ENCODE results near the gene S100A12. TPM values are rescaled to one million over a fixed set of nuclear protein-coding genes. Genes with fewer than 3 reads are reported as not detected.

S100A12 gene
- total RNA-seq, 1 experiment from 2014 or later: not detected

DNA sequence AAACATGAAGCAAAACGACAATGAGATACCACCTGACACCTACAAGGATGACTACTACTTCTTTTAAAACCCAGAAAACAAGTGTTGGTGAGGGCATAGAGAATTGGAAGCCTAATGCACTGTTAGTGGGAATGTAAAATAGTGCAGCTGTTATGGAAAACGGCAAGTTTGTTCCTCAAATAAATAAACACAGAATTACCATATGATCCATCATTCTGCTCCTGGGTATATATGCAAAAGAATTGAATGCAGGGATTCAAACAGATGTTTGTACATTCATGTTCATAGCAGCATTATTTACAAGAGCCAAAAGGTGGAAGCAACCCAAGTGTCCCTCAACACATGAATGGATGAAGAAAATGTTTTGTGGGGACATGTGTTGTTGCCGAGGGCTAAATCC, 16.8 kb upstream of the S100A12 start:
- Histone ChIP-seq H3K27me3 (replicated peaks) (peaks cover 20% of the 10 kb centered on the region), H3K27ac (no peak overlapping the region), H3K4me3 (no peak overlapping the region), H3K9me3 (replicated peaks) (no peaks in the 10 kb centered on the region), H3K4me1 (replicated peaks) (no peaks in the 10 kb centered on the region), H3K36me3 (no peaks in the 10 kb centered on the region)
- no peak for DNase-seq (ENCODE audit: low read depth in 1 of 2, low spot score in 2 of 2)

DNA sequence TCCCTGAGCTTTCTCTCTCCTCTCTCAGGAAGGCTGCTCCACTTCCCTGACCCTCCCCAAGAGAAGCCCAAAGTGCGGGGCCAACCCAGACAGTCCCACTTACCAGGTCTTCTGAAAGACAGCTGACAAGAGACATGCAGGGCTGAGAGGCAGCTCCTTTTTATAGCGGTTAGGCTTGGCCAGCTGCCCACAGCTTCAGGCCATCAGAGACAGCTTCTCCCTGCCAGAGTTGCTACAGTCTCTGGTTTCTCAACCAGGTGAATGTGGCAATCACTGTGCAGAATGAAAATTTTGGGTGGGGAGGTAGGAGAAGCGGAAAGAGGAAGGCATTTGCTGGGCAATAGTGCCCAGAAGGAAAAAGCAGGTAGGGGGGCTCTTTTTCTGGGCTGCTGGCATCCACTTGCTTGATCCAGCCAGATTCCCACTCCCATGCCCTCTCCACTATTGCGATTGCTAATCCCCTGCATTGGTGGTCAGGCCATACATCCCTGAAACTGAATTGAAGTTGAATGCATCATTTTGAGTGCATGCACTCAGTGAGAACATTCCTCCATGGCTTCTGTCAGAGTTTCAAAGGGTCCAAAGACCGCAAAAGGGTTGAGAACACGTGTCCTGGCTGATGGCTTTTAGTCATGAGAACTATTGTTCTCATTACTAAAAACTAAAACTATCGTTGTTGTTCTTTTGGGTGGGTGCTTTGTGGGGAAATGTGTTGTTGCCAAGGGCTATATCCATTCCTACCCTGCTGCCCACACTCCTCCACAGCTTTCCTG, 15.7 kb upstream of the S100A12 start, which contains the start of gene S100A8:
Gene S100A8, minus strand, starts transcription at position 136 of the 773 bp plus-strand sequence. CDS start 538 bp downstream, outside the sequence.
- no peak for DNase-seq (ENCODE audit: low read depth in 1 of 2, low spot score in 2 of 2)
- H3K27ac ChIP-seq: no peak within 1 kb of the TSS
- H3K36me3 ChIP-seq: no peaks in the 10 kb centered on the region
- no peak within 1 kb of the TSS for H3K4me3 ChIP-seq
- peaks cover 12% of the 10 kb centered on the region for H3K27me3 ChIP-seq (replicated peaks)
- no peaks in the 10 kb centered on the region for H3K4me1 ChIP-seq (replicated peaks)
- no peaks in the 10 kb centered on the region for H3K9me3 ChIP-seq (replicated peaks)

DNA sequence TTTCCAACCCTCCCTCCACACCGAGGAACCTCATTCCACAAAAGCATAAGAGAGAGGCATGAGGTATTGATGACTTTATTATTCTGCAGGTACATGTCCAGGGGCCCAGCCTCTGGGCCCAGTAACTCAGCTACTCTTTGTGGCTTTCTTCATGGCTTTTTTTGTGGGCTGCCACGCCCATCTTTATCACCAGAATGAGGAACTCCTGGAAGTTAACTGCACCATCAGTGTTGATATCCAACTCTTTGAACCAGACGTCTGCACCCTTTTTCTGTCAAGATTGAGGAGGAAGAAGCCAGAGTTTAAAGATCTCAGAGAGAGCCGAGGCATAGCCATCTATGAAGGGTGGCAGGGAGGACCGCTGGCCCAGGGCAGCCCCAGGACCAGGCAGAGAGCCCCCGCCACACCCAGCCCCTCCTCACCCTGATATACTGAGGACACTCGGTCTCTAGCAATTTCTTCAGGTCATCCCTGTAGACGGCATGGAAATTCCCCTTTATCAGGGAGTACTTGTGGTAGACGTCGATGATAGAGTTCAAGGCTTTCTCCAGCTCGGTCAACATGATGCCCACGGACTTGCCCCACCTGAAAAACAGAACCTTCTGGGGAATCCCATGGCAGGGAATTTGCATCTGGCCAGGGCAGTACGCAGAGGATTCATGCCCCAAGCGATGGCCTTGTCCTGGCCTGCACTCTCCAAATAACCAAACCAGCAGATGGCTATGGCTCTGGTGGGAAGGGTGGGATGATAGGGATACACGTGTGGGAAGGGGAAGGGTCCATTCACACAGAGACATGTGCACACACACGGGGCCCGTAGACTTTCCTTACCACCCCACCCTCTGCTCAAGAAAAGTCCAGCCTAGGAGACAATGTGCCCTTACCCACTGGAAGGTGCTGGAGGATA, 14.8 kb upstream of the S100A12 start:
- H3K9me3 ChIP-seq (replicated peaks): no peaks in the 10 kb centered on the region
- H3K4me3 ChIP-seq: no peak overlapping the region
- no peak for DNase-seq (ENCODE audit: low read depth in 1 of 2, low spot score in 2 of 2)
- no peaks in the 10 kb centered on the region for H3K36me3 ChIP-seq
- H3K27ac ChIP-seq: no peak overlapping the region
- H3K4me1 ChIP-seq (replicated peaks): no peaks in the 10 kb centered on the region
- peaks cover 7% of the 10 kb centered on the region; the same call in 1 of the 2 replicates for H3K27me3 ChIP-seq (replicated peaks)

DNA sequence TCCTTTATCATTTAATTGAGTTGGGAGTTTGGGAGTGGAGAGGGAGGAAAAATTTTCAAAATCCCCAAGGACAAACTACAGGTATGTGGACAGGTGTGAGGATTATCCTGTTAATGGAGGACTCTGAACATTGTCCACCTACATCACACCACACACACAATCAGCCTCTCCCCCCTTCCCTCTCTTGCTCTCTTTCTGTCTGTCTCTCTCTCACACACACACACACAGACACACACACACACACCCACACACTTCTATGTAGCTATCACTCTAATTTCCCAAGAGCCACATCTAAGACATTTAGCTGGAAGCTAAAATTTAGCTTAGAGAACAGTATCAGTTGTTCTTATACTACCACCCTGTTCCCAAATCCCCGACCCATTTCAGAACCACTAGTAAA, 14.0 kb upstream of the S100A12 start:
- no peak for DNase-seq (ENCODE audit: low read depth in 1 of 2, low spot score in 2 of 2)
- Histone ChIP-seq H3K4me1 (replicated peaks) (no peaks in the 10 kb centered on the region), H3K36me3 (no peaks in the 10 kb centered on the region), H3K4me3 (no peak overlapping the region), H3K27ac (no peak overlapping the region), H3K9me3 (replicated peaks) (no peaks in the 10 kb centered on the region), H3K27me3 (replicated peaks) (peaks cover 7% of the 10 kb centered on the region; the same call in 1 of the 2 replicates)

DNA sequence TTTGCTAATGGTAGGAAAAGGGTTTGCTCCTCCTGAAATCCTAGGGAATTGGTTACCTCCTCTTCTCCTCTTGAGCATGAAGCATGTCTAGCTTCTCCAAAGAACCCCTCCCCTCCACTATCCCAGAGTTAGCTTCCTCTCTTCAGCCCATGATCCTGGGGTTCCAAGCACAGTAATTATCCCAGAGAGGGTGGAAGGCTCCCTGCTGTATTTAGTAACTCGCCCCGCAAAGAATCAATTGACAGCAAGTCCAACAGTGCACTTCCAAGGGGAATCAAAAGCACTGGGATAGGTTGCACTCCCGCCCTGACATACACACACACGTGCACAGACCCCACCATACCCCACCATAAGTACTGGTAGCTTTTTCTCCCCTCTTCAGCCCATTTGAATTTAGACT, 12.4 kb upstream of the S100A12 start:
- DNase-seq (ENCODE audit: low read depth in 1 of 2, low spot score in 2 of 2): no peak
- no peak overlapping the region for H3K27ac ChIP-seq
- H3K9me3 ChIP-seq (replicated peaks): no peaks in the 10 kb centered on the region
- no peaks in the 10 kb centered on the region for H3K36me3 ChIP-seq
- no peaks in the 10 kb centered on the region for H3K4me1 ChIP-seq (replicated peaks)
- H3K4me3 ChIP-seq: no peak overlapping the region
- peaks cover 7% of the 10 kb centered on the region; the same call in 1 of the 2 replicates for H3K27me3 ChIP-seq (replicated peaks)

DNA sequence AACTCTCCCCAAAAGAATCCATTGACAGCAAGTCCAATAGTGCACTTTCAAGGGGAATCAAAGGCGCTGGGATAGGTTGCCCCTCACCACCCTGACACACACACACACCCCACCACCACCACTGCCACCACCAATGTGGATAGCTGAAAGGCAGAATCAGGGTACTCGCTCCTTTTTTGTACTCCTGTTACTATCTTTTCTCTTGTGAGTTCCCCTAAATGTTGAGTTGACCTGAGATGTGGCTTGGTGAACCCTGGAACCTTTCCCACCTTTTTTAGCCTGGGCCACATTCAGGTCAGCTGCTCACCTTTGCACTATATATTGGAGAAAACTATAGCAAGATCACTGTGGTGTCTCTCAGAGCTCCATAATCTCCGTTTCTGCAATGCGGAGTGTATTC, 11.6 kb upstream of the S100A12 start:
- no peaks in the 10 kb centered on the region for H3K9me3 ChIP-seq (replicated peaks)

DNA sequence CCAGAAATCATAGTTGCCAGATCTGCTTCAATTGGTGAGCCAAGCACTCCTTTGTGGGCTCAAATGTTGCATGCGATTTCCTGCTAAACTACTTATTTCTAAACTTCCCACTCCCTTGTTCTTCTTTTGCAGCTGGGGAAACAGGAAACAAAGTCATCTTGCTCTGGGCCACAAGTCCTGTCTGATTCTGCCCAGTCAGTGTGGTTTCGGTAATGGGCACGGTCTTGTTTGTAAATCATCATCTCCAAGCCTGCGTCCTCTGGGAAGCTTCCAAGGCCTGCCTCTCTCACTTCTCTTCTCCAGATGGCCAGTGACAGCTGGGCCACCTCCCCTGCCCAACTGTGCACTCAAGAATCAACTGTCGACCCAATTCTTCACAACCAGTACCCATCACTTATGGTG, 11.1 kb upstream of the S100A12 start:
- no peak overlapping the region for H3K27ac ChIP-seq
- H3K36me3 ChIP-seq: no peaks in the 10 kb centered on the region
- H3K27me3 ChIP-seq (replicated peaks): peaks cover 7% of the 10 kb centered on the region; the same call in 1 of the 2 replicates

More for the DNA sequence above, 11.6 kb upstream of the S100A12 start:
- H3K36me3 ChIP-seq: no peaks in the 10 kb centered on the region
- no peak overlapping the region for H3K27ac ChIP-seq
- no peaks in the 10 kb centered on the region for H3K4me1 ChIP-seq (replicated peaks)
- DNase-seq (ENCODE audit: low read depth in 1 of 2, low spot score in 2 of 2): no peak
- no peak overlapping the region for H3K4me3 ChIP-seq
- peaks cover 7% of the 10 kb centered on the region; the same call in 1 of the 2 replicates for H3K27me3 ChIP-seq (replicated peaks)

DNA sequence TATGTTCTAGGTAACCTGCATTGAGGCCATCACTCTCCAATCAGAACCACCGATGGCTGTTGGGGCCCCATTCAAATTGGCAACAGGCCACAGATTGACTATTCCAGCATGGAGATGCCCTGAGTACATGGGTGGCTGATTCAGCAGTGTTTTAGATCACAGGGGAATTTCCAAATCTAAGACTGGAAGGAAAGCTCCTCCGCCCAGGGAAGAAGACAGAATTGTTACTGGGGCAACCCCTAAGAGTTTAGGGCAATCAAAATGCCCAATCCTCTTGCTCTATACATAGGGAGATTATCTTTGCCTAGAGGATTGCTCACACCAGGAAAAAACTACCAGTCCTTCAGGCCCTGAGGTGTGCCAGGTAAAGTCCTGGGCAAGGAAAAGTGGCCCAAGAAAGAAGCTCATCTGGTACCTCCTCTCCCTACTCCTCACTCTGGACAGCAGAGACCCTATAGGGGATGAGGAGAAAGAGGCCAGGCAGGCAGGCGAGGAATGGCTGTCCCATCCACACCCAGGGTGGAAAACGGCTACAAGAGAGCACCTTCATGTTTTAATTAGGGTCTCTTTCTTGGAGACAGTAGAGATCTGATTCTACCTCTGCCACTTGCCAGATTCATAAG, 9.6 kb upstream of the S100A12 start:
- Histone ChIP-seq H3K27ac (no peak overlapping the region), H3K4me3 (no peak overlapping the region), H3K4me1 (replicated peaks) (no peaks in the 10 kb centered on the region), H3K27me3 (replicated peaks) (peaks cover 7% of the 10 kb centered on the region; the same call in 1 of the 2 replicates), H3K36me3 (no peaks in the 10 kb centered on the region), H3K9me3 (replicated peaks) (no peaks in the 10 kb centered on the region)
- no peak for DNase-seq (ENCODE audit: low read depth in 1 of 2, low spot score in 2 of 2)

More for the DNA sequence above, 11.1 kb upstream of the S100A12 start:
- Histone ChIP-seq H3K9me3 (replicated peaks) (no peaks in the 10 kb centered on the region), H3K4me3 (no peak overlapping the region), H3K4me1 (replicated peaks) (no peaks in the 10 kb centered on the region)
- no peak for DNase-seq (ENCODE audit: low read depth in 1 of 2, low spot score in 2 of 2)

DNA sequence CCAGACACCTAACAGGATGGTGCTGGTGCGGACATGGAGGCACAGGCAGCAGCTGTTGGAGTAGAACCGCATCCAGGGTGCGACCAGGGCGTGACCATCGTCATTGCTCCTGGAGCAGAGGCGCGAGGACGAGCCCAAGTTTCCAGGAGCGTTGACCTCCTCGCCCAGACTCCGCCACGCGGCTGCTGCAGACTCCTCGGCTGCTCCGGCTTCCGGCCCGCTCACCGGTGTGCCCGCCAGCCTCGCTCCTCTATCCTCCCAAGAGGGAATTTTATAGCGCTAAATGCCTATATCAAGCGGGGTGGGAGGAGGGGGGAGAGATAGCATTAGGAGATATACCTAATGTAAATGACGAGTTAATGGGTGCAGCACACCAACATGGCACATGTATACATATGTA, 5.3 kb upstream of the S100A12 start:
- Histone ChIP-seq H3K27me3 (replicated peaks) (no peaks in the 10 kb centered on the region), H3K4me3 (no peak overlapping the region), H3K27ac (no peak overlapping the region), H3K4me1 (replicated peaks) (no peaks in the 10 kb centered on the region), H3K36me3 (no peaks in the 10 kb centered on the region), H3K9me3 (replicated peaks) (no peaks in the 10 kb centered on the region)
- DNase-seq (ENCODE audit: low read depth in 1 of 2, low spot score in 2 of 2): no peak

DNA sequence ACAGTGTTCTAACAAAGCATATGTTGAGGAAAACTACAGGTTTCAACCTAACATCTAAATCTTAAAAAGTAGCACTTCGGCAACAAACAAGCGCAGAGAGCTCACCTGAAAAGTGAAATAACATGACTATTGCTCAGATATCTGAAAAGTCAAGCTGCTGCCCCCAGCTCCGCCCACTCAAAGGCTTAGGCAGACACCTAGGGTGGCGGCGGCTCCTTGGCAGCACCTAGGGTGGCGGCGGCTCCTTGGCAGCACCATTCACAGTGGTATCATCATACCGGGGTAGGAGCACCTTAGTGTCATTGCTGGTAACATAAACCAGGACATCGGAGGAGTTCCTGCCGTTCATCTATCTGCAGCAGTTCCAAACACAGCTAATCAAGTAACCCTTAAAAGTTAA, 4.2 kb upstream of the S100A12 start:
- H3K4me1 ChIP-seq (replicated peaks): no peaks in the 10 kb centered on the region
- no peaks in the 10 kb centered on the region for H3K27me3 ChIP-seq (replicated peaks)
- no peak for DNase-seq (ENCODE audit: low read depth in 1 of 2, low spot score in 2 of 2)
- no peaks in the 10 kb centered on the region for H3K36me3 ChIP-seq
- no peak overlapping the region for H3K4me3 ChIP-seq
- no peak overlapping the region for H3K27ac ChIP-seq
- no peaks in the 10 kb centered on the region for H3K9me3 ChIP-seq (replicated peaks)

DNA sequence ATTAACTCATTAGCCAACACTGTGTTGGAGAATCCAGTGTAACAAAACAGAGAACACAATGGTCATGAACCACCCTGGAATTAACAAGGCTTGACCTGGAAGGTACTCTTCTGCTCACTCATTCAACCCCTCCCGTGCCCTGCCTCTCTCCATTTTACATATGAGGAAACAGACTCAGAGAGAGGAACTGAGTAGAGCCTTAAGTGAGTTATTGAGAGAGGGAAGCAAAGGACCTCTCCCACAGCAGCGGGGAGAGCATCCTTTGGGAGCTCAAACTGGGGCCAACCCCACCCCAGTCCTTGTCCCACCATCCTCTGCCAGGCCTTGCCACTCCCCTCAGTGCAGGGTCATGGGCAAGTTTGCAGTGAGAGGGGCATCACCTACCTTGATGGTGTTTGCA, 1.4 kb downstream of the S100A12 start:
- Histone ChIP-seq H3K4me1 (replicated peaks) (no peaks in the 10 kb centered on the region), H3K9me3 (replicated peaks) (no peaks in the 10 kb centered on the region)
- no peak for DNase-seq (ENCODE audit: low read depth in 1 of 2, low spot score in 2 of 2)

DNA sequence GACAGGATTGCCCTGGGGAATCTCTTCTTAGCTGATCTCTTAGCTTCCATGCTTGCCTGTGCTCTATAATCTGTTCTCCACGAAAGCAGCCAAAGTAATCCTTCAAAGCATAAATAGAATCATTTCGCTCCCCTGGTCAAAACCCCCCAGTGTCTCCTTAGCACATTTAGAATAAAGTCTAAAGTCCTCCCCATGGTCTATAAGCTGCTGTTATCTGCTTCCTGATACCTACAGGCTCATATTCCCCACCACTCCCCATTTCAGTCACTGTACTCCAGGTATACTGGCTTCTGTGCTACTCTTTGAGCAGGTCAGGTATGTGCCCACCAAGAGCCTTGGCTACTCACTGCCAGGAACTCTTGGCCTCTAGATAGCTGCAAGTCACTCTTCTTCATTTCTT, 2.9 kb downstream of the S100A12 start:
- Histone ChIP-seq H3K9me3 (replicated peaks) (no peaks in the 10 kb centered on the region), H3K4me1 (replicated peaks) (no peaks in the 10 kb centered on the region), H3K4me3 (no peak overlapping the region), H3K27me3 (replicated peaks) (no peaks in the 10 kb centered on the region; the same call in 1 of the 2 replicates), H3K36me3 (no peaks in the 10 kb centered on the region), H3K27ac (no peak overlapping the region)
- DNase-seq (ENCODE audit: low read depth in 1 of 2, low spot score in 2 of 2): no peak

More for the DNA sequence above, 1.4 kb downstream of the S100A12 start:
- H3K27ac ChIP-seq: no peak overlapping the region
- no peak overlapping the region for H3K4me3 ChIP-seq
- no peaks in the 10 kb centered on the region for H3K36me3 ChIP-seq
- no peaks in the 10 kb centered on the region; the same call in 1 of the 2 replicates for H3K27me3 ChIP-seq (replicated peaks)

DNA sequence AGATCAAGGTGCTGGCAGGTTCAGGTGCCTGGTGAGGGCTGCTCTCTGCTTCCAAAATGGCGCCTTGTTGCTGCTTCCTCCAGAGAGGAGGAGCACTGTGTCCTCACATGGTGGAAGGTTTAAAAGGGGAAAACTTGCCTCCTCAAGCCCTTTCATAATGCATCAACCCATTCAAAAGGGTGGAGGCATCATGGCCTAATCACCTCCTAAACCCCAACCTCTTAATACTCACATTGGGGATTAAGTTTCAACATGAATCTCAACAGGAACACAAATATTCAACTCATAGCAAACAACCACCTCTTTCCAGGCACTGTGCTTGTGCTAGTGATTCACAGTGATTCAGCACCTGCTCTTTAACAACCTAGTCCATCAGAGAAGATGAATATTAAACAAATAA, 4.2 kb downstream of the S100A12 start:
- no peak overlapping the region for H3K27ac ChIP-seq
- H3K4me1 ChIP-seq (replicated peaks): no peaks in the 10 kb centered on the region
- no peak for DNase-seq (ENCODE audit: low read depth in 1 of 2, low spot score in 2 of 2)
- no peaks in the 10 kb centered on the region for H3K36me3 ChIP-seq
- no peak overlapping the region for H3K4me3 ChIP-seq
- H3K9me3 ChIP-seq (replicated peaks): no peaks in the 10 kb centered on the region
- peaks cover 1% of the 10 kb centered on the region for H3K27me3 ChIP-seq (replicated peaks)

Measured in SJSA1 (cell line).